ES-I3 (cell line): Measurements from ENCODE around the gene EML6.
"Not testable (repeated sequence)": the region's sequence is repeated elsewhere in the genome, so short reads cannot be mapped to it uniquely, and the experiment has no call there.

Experiments used
- H3K36me3 ChIP-seq: 2 replicates; pipeline ENCODE4 v1.6.1; 2013; ENCODE audit warnings: mild to moderate bottlenecking, low read length, control low read depth, moderate library complexity; ENCODE audit not compliant: insufficient read depth
- H3K4me1 ChIP-seq: 2 replicates; pipeline ENCODE4 v1.6.1; 2013; ENCODE audit warnings: mild to moderate bottlenecking, control low read depth, low read length; ENCODE audit not compliant: insufficient read depth
- H3K9ac ChIP-seq: 2 replicates; pipeline ENCODE4 v1.6.1; 2013; ENCODE audit warnings: low read depth, mild to moderate bottlenecking, low read length, moderate library complexity
- H3K9me3 ChIP-seq: 2 replicates; pipeline ENCODE4 v1.6.1; 2013; ENCODE audit warnings: mild to moderate bottlenecking, low read length, moderate library complexity; ENCODE audit not compliant: control insufficient read depth, insufficient read depth

The EML6 gene

DNA sequence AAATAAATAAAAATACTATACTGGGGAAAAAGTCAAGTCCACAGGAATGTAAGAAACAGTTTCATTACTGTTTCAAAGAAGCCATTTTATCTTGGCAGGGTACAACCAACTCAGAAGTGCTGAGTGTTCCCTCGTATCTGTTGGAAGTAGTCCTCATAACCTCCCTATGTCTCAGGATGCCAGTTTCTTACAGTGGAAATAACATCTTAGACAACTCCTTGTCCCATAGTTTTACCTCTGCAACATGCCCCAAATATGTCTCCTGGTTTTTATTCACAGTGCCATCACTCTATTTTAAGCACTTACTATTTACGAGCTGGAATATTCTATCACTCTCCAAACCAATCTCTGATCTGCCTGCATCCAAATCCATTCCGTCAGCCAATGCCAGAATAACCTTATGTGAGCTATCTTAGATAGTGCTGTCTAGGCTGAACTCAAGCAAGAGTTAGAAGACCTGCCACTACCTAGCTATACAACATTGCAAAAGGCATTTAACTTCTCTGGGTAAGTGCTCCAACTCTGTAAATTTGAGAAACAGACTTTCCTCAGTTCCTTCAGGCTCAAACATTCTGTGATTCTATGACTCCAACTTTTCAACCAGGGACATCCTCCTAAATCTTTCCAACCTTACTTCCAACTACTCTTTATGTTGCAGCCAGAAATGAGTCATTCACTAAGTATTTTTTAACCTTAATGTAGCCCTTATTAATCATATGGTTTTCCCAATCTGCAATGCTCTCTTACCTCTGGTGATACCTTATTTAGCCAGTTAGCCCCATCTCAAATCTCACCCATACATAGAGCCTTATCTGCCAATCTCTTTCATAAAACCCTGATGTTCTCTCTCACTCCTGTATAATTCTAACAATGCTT, 260.1 kb downstream of the EML6 start:
- Histone ChIP-seq H3K36me3 (peaks cover 14% of the 10 kb centered on the region), H3K9me3 (no peaks in the 10 kb centered on the region), H3K4me1 (peaks cover 16% of the 10 kb centered on the region), H3K9ac (no peak overlapping the region)

DNA sequence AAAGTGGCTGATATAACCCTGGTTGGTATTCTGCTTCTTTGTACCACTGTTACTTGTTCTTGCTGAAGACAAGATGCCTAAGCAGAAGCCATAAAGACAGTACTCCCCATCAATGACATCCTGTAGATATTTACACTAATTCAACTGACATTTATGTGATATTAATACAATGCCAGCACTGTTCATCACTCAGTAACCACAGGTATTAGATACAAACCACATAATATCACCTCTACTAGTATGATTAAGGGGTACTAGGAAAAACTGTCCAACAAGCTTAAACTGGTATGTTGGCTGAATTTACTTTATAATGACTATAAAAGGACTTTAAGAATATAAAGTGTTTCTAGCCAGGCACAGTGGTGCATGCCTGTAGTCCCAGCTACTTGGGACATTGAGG, 261.0 kb downstream of the EML6 start:
- peaks cover 14% of the 10 kb centered on the region for H3K36me3 ChIP-seq
- no peak overlapping the region for H3K9ac ChIP-seq
- no peaks in the 10 kb centered on the region for H3K9me3 ChIP-seq
- peaks cover 16% of the 10 kb centered on the region for H3K4me1 ChIP-seq

DNA sequence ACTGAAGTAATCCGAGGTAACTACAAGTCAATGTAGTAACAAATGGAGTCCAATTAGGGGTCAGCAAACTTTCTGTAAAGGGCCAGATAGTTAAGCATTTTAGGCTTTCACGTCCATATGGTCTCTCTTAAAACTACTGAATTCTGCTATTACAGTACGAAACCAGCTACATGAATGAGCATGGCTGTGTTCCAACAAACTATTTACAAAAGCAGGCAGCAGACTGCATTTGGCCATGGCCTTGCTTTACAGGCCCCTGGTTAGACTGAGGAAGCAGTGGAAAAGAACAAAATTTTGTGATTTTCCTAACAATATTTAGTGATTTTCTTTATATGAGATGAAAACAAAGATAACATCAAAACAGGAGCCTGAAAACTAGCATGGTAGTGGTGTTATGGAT, 262.8 kb downstream of the EML6 start:
- Histone ChIP-seq H3K36me3 (peaks cover 14% of the 10 kb centered on the region), H3K4me1 (peaks cover 16% of the 10 kb centered on the region), H3K9me3 (no peaks in the 10 kb centered on the region), H3K9ac (no peak overlapping the region)

DNA sequence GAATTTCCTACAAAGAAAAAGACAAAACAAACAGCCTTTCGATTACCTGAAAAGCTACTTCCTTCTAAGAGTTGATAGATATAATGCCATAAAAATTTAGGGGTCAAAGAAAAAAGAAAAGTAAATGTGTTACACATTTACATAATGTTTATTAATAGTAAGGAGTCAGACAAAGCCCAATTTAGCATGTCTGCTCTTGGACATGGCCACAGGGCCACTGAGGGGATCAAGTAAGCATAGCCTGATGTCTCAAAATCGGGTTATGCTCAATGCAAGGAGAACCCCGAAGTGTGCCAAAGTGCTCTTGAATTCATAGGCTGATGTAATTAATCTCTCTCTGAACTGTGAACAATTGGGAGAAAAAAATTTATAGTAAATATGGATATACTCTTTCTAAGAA, 265.1 kb downstream of the EML6 start:
- Histone ChIP-seq H3K9me3 (no peaks in the 10 kb centered on the region), H3K4me1 (peaks cover 16% of the 10 kb centered on the region), H3K36me3 (peaks cover 8% of the 10 kb centered on the region), H3K9ac (no peak overlapping the region)

DNA sequence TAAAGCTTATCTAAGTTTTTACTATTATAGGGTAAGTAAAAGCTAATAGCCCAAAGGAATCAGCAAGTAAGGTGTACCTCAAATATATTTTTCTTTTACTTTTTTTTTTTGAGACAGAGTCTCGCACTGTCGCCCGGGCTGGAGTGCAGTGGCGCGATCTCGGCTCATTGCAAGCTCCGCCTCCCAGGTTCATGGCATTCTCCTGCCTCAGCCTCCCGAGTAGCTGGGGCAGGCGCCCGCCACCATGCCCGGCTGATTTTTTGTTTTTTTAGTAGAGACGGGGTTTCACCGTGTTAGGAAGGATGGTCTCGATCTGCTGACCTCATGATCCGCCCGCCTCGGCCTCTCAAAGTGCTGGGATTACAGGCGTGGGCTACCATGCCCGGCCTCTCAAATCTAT, 267.2 kb downstream of the EML6 start:
- not testable (repeated sequence) for H3K4me1 ChIP-seq, H3K9me3 ChIP-seq, H3K9ac ChIP-seq, H3K36me3 ChIP-seq

DNA sequence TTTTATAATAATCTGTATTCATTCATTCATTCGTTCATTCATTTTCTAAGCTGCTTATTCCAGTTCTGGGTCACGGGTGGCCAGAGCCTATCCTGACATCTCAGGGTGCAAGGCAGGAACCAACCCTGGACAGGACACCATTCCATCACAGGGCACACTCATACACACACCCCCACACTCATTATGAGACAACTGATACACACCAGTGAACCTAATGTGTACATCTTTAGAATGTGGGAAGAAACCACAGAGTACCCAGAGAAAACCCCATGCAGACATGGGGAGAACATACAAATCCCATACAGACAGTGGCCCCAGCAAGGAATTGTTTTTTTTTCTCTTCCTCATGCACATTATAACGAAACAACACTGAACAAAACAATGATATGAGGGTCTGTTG, 272.1 kb downstream of the EML6 start:
- Histone ChIP-seq H3K9ac (no peak overlapping the region), H3K4me1 (no peaks in the 10 kb centered on the region; the same call in 1 of the 2 replicates), H3K36me3 (no peaks in the 10 kb centered on the region), H3K9me3 (no peaks in the 10 kb centered on the region)

DNA sequence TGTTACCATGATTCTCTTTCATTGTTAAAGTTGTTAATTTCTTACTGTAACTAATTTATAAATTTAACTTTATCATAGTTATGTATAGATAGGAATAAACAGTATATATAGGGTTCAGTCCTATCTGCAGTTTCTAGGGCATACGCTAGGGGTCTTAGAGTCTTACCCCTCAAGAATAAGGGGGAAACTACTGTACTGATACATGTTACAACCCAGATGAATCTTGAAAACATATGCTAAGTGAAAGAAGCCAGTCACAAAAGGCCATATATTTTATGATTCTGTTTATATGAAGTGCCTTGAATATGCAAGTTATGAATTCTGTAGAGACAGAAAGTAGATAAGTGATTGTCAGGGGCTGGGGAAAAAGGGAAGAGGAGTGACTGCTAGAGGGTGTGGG, 274.4 kb downstream of the EML6 start:
- no peak overlapping the region for H3K9ac ChIP-seq
- H3K36me3 ChIP-seq: no peaks in the 10 kb centered on the region
- no peaks in the 10 kb centered on the region for H3K9me3 ChIP-seq
- no peaks in the 10 kb centered on the region; the same call in 1 of the 2 replicates for H3K4me1 ChIP-seq

DNA sequence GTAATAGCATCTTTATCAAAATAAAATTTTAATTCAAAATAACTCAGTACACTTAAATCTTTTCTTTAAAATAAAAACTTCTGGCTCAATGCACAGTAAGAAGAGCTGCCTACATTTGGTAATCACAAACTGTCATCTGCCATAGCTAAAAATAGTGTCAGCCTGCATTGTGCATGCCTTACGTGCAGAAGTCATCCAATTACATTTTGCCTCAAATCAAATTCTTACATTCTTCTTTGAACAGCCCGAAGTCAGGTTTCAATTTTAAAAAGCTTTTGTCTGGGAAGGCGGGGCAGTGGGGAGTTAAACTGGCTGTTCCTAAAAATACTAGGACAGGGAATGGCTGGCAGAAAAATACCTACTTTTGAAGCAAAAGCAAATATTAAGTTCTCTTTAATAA, 275.7 kb downstream of the EML6 start:
- Histone ChIP-seq H3K9me3 (no peaks in the 10 kb centered on the region), H3K4me1 (peaks cover 8% of the 10 kb centered on the region; the same call in 1 of the 2 replicates), H3K9ac (no peak overlapping the region), H3K36me3 (no peaks in the 10 kb centered on the region; the same call in 1 of the 2 replicates)

DNA sequence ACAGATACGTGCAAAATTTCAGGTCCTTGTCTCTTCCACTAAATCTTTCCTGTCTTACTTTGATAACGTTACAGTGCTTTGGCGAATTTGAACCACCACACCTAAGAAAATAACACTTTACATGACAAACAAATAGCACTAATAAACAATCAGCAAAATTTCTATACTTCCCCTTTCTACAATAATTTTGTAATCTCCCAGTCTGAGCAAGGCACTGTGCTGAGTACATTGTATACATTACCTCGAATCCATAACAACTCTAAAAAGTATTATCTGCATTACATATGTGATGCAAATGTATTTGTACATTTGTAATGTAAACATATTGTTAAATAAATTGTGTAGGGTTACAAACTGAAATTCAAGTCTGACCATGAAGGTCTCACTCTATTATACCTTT, 276.9 kb downstream of the EML6 start:
- H3K36me3 ChIP-seq: no peaks in the 10 kb centered on the region; the same call in 1 of the 2 replicates
- H3K9ac ChIP-seq: no peak overlapping the region
- H3K4me1 ChIP-seq: peaks cover 8% of the 10 kb centered on the region; the same call in 1 of the 2 replicates
- no peaks in the 10 kb centered on the region for H3K9me3 ChIP-seq

DNA sequence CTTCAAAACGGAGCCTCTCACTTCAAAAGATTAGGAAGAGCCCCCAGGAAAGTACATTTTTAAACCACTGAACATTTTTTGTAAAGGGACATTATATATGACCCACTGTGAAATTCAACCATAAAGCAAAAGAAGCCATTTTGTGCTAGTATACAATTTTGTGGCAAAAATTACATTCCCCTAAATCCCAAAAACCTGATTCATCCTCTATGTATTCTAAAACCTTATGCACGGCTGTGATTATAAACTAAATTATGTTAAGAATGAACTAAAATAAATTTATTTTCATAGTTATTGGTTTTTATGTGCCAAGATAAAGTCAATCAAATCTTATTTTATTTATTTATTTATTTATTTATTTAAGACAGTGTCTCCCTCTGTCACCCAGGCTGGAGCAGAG, 278.3 kb downstream of the EML6 start:
- peaks cover 9% of the 10 kb centered on the region for H3K4me1 ChIP-seq
- no peaks in the 10 kb centered on the region; the same call in 1 of the 2 replicates for H3K36me3 ChIP-seq
- no peak overlapping the region for H3K9ac ChIP-seq
- H3K9me3 ChIP-seq: no peaks in the 10 kb centered on the region

DNA sequence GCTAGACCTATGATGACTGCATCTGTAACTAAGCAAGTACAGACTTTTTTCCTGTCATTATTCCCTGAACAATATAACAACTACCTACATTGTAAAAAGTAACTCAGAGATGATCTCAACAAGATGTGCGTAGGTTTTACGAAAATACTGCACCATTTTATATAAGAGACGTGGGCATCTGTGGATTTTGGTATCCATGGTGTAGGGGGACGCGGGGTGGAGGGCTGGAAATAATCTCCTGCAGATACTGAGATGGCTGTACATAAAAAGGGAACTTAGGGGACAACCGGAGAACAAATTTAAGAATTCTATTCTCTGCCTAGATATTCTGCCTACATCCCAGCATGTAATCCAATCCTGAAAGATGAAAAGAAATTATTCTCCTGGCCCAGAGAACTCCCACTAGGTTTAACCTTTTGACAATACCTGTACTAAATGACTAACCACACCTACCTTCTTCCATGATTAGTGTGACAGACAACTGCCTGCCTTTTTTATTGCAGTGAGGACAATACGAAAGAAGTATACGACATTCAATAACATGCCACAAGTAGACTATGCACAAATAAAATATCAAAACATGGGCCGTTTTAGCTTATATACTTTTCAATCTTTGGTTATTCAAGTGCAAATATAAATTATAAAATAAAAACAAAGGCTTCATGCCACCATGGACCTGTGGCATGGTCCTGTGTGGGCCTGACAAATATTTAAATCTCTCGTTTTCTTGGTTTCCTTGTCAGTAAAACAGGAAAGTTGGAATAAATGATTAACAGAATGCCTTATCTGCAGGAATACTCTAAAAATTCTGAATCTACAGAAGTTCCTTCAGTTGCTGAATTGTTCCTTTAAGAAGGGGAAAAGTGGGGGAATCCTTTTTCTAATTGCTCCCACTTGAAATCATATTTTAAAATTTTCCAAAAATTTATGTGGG, 280.5 kb downstream of the EML6 start:
- peaks cover 21% of the 10 kb centered on the region for H3K4me1 ChIP-seq
- H3K9ac ChIP-seq: no peak overlapping the region
- H3K9me3 ChIP-seq: no peaks in the 10 kb centered on the region
- no peaks in the 10 kb centered on the region; the same call in 1 of the 2 replicates for H3K36me3 ChIP-seq

DNA sequence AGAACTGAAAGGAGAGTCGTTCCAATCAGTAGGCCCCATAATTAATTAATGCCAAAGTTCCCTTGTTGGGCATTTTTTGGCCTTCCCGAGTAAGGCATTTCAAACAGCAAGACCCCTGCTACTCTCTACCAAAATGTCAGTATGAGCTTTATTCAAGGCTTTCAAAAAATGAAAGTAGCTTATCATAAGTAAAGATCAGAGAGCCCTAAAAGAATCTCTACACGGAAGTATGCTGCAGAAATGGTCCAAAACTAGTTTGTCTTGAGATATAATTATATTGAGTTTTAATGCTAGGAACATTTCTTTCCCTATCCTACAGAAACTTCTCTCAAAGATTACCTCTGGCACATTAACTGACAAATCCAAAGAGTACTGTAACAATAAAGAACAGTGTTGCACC, 282.8 kb downstream of the EML6 start:
- Histone ChIP-seq H3K4me1 (peaks cover 33% of the 10 kb centered on the region), H3K9ac (no peak overlapping the region), H3K9me3 (no peaks in the 10 kb centered on the region), H3K36me3 (no peaks in the 10 kb centered on the region; the same call in 1 of the 2 replicates)

DNA sequence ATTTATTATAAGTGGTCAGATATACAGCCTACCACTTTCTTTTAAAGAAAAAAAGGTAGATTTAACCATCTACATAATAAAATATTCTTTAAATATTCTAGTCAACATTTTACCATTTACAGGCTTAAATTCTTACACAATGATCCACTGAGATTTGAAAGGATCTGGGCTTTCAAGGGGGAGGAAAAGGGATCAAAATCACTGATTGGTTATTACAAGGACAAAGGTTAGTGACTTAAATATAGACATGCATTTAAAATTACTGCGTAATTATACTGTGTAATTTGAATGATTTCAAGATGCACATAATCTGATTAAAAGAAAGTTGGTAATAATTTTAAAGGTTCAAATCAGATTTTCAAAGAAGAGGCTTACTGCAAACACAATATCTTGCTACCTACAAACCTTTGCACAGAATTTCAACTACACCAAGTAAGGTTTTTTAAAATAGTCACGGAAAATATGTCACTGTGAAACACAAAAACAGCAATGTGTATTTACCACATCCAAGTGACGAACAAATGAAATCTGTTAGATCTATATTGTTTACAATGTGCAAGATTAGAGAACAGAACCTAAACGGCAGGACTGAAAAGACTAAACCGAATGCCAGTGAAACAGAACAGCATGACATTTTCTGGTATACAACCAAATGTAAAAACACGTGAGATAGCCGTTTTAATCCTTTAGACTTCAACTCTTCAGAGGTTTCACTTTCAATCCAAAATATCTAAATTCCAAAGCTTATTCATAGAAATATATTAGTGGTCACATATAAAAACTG, 286.0 kb downstream of the EML6 start:
- peaks cover 38% of the 10 kb centered on the region for H3K4me1 ChIP-seq
- no peaks in the 10 kb centered on the region for H3K9me3 ChIP-seq
- no peak overlapping the region for H3K9ac ChIP-seq
- no peaks in the 10 kb centered on the region for H3K36me3 ChIP-seq

DNA sequence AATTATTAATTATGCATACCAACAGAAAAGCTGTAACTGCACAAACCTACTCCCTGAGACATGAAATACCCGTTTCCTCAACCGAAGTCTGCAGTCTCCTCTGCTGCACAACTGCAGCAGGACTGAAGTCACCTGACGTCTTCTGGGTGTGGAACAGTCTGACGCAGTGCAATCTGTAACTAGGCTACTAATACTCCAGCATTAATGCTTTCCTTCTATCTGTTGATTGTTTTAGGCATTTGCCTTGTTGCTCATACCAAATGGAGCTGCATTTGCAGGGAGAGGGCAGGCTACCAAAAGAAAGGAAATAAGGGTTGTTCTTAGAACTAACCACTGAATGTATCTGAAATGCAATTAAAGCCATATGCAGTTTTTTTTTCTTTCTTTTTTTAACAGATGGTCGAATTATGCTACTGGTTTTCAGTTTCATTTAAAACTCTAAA, 286.7 kb downstream of the EML6 start:
- Histone ChIP-seq H3K9ac (no peak overlapping the region), H3K36me3 (no peaks in the 10 kb centered on the region), H3K4me1 (peaks cover 38% of the 10 kb centered on the region), H3K9me3 (no peaks in the 10 kb centered on the region)
